Suprapubic skin (tissue), 4 donors: ENCODE measurements around the gene RNF13.

Experiments
- POLR2A ChIP-seq, 2 donors: fragments of 450-650 bp; IDR thresholded peaks; one replicate each; pipeline ENCODE4 v1.6.1; 2017; ENCODE audit warnings: antibody characterized with exemption in 2 of 2, mild to moderate bottlenecking in 2 of 2, moderate library complexity in 2 of 2
- POLR2AphosphoS5 ChIP-seq, 3 donors: sonication (generic); formaldehyde crosslinking; IDR thresholded peaks; one replicate each; pipeline ENCODE4 v1.6.1; 2017; ENCODE audit warnings: antibody characterized with exemption in 3 of 3
- TF ChIP-seq, protein P1 (sequence below), 2 donors: fragments of 200-600 bp in 1 of 2; fragments of 450-650 bp in 1 of 2; sonication (generic) in 1 of 2; IDR thresholded peaks; one replicate each; pipeline ENCODE4 v1.5.1; 2016 to 2019; ENCODE audit warnings: antibody characterized with exemption in 2 of 2, mild to moderate bottlenecking in 1 of 2, moderate library complexity in 1 of 2

DNA sequence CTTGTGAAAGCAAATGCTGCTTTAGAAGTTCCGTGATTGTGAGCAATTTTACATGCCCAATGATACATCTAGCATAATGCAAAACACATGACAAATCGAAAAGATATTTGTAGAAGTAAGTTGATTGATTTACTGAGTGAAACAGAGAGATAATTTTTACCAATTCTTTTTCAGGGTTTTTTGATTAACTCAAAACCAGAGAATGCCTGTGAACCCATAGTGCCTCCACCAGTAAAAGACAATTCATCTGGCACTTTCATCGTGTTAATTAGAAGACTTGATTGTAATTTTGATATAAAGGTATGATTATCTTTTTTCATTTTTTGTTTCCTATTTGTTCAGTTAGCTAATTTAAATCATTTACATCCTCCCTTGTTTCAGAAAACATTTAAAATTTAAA, 58.8 kb downstream of the RNF13 start:
- TF ChIP-seq POLR2A (IDR thresholded peaks at IDR 0.05), result no peak
- no peak for TF ChIP-seq POLR2AphosphoS5 (IDR thresholded peaks at IDR 0.05)
- TF ChIP-seq, protein P1, sequence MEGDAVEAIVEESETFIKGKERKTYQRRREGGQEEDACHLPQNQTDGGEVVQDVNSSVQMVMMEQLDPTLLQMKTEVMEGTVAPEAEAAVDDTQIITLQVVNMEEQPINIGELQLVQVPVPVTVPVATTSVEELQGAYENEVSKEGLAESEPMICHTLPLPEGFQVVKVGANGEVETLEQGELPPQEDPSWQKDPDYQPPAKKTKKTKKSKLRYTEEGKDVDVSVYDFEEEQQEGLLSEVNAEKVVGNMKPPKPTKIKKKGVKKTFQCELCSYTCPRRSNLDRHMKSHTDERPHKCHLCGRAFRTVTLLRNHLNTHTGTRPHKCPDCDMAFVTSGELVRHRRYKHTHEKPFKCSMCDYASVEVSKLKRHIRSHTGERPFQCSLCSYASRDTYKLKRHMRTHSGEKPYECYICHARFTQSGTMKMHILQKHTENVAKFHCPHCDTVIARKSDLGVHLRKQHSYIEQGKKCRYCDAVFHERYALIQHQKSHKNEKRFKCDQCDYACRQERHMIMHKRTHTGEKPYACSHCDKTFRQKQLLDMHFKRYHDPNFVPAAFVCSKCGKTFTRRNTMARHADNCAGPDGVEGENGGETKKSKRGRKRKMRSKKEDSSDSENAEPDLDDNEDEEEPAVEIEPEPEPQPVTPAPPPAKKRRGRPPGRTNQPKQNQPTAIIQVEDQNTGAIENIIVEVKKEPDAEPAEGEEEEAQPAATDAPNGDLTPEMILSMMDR (IDR thresholded peaks at IDR 0.05), result no peak
